Activated CD4-positive, CD25-positive, alpha-beta regulatory T cell (primary cell): Measurements from ENCODE around the gene FBF1.
A peak's percentile ranks its signal among the peaks of the same experiment; 100 is the strongest.
"Not testable (repeated sequence)": the region's sequence is repeated elsewhere in the genome, so short reads cannot be mapped to it uniquely, and the experiment has no call there.

Experiments used
- DNase-seq, 4 experiments: peaks; one replicate each; lab custom pipeline; 2025; lab: John Stamatoyannopoulos, UW

The FBF1 gene

DNA sequence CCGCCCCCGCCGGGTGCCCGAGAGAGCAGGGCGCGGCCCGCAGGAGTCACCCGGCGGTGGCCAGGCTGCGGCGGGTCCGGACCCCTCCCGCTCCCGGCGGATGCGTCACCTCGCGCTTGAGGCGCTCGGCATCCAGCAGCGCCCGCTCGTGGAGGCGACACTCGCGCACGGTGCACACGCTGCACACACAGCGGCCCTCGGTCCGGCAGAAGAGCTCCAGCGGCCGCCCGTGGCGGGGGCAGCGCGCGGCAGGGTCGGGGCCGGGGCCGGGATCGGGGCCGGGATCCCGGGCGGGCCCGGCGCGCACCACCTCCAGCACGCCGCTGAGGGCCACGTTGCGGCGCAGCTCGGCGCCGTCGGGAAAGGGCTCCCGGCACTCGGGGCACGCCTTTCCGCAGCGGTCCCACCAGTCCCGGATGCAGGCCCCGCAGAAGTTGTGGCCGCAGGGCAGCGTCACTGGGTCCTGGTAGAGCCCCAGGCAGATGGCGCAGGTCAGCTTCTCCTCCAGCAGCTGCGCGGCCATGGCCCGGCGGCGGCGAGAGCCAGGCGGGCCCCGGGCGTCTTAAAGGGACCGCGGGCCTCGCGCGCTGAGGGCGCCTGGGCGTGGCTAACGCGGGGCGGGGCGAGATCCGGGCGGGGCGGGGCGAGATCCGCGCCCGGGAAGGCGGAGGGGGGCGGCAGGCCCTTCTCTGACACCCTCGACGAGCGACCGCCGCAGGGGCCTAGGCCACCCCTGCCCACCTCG lies 44.3 kb downstream of the FBF1 start, which contains the start of gene TRIM65:
TSS of gene TRIM65 (minus strand) at position 537 of the 745 bp plus-strand sequence. CDS start at position 523, 14 bp downstream.
- DNase-seq, result peak; percentile 53 to 69 (median 64)

DNA sequence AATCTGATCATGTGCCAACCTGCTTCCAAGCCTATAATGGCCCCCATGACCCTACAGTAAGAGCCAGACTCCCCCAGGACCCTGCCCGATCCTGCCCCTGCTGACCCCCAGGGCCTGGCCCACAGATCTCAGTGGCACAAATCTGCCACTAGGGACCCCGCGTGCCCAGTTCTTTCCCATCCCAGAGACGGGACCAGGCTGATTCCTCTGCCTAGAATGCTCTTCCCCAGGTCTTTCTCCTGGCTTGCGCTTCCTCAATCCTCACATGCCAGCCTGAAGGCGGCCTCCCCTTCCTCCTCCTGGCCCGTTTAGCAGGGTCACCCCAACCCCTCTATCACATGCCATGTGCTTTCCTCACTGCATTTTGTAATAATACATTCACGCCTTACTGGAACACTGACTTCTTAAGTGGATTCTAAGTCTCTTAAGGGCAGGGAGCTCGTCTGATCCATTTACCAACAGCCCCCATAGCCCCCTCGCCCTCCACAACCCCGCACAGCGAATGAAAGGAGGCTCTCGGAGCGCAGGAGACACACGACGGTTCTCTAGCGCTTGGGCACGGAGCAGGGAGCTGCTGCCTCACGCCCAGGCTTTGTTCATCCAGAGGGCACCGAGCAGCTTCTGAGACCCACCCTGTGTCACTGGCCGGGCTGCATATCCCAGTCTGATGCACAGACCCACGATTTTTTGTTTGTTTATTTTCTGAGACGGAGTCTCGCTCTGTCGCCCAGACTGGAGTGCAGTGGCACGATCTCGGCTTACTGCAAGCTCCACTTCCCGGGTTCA lies 45.3 kb downstream of the FBF1 start:
- no peak for DNase-seq

DNA sequence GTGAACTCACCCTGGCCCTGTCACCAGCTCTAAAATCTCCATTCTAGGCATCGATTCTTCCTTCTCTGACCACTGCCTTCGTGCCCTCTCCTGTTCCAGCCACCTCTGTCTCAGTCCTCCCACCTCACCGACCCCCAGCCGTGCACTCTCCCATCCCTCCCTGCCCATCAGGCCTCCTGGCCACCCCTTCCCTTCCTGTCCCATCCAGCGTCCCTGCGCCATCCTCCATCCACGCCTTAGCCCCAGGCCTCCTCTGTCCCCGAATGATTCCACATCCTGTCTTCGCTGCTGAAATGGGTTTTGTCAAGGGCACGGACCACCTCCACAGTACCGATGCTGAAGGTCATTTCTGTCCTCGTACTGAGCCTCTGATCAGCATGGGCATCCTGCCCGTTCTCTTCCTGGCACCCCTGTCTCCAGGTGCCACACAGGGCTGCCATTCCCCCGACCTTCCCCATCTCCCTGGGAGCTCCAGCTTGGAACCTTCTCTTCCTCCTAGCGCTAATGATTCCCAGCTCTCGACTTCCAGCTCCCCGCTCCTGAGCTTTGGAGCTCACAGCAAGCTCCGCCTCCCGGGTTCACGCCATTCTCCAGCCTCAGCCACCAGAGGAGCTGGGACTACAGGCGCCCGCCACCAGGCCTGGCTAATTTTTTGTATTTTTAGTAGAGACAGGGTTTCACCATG lies 46.7 kb downstream of the FBF1 start:
- no peak for DNase-seq

DNA sequence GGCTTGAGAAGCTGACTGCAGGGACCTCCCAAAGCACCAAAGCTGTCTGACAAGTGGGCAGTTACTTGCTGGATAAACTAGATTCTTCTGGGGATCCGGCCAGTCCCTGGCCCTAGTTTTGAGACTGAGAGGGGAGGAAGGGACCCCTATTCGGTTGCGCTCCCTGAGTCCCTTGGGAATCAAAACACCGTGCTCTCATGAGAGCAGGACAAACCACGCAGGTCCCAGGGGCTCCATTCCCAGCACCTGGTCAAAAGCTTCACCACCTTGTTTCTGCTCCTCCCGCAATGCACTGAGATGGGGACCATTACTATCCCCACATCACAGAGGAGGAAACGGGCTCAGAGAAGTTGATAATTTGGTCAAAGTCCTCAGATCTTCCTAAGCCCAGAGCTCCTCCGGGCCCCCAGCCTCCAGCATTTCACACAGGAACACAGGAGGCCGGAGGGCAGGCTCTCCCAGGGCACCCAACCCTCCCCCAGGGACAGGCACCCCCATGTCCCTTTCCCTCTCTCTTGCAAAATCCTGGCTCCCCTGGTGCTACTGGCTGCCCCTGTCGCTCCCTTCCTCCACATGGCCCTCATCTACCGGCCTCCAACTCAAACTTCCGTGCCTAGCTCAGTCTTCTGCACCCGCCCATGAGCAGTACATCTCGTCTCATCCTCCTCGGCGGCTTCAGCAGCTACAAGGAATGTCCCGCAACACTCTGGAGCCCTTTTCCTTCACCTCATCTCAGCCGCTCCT lies 47.4 kb downstream of the FBF1 start:
- DNase-seq, result no peak

DNA sequence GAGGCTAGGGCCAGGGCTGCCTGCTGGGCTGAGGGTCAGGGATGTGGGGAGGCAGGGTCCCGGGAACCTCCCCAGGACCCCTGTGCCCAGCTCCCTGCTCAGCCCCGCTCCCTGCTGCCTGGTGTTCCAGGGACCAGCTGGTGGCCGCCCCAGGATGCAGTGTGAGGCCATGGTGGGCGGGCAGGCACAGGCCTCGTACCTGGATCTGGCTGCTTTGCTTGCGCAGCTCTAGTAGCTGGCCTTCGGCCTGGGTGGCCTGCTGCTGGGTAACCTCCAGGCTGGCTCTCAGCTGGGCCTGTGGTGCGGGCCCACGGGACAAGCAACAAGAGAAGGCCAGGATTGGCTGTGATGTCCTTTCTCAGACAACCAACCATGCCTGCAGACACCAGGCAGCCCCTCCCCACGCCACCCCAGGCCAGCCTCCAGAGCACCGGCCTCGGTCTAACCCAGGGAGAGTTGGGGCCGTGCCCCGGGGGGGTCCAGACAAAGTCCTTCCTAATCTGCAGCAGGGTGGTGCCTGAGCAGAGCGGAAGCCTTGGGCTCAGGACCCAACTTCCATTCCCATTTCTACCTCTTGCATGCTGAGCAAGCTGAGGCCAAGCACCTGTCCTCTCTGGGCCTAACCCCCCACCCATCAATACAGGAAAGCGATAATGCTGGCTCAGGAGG lies 48.2 kb downstream of the FBF1 start:
- DNase-seq, result no peak

DNA sequence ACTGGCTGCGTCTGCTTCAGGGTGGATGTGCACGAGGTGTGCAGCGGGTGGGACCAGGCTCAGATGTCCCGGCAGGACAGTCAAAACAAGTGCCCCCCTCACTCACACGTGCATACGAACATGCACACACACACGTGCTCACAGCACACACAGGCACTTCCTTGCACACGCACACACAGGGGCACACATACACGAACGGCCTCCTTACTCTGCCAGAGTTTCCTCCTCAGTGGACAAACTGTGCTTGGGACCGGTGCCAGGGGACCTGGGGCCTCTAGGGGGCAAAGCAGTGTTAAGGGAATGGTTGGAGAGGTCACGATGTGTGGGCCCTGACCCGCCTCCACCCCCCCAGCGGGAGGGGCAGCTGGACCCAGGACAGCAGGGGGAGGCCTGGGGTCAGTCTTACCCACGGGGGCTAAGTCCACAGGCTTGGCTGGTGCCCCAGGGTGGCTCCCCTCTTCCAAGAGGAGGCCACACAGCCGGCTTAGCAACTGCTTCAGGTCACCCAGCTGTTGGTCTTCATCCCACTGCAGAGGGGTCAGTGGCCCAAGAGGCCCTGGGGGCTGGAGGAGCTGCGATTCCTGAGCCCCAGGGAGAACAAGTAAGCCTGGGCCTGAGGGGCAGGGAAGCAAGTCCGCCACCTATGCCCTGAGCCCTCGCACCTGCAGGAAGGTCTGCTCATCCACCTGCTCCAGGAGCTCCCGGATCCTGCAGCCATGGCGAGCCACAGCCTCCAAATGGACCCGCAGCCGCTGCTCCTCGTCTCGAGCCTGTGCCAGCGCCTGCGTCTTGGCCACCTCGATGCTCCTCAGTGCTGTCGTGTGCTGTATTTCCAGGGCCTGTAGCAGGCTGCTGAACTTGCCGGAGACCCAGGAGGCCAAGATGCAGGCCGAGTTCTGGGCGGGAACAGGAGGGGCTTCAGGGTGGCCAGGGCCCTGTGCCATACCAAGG lies 49.0 kb downstream of the FBF1 start:
- no peak for DNase-seq

DNA sequence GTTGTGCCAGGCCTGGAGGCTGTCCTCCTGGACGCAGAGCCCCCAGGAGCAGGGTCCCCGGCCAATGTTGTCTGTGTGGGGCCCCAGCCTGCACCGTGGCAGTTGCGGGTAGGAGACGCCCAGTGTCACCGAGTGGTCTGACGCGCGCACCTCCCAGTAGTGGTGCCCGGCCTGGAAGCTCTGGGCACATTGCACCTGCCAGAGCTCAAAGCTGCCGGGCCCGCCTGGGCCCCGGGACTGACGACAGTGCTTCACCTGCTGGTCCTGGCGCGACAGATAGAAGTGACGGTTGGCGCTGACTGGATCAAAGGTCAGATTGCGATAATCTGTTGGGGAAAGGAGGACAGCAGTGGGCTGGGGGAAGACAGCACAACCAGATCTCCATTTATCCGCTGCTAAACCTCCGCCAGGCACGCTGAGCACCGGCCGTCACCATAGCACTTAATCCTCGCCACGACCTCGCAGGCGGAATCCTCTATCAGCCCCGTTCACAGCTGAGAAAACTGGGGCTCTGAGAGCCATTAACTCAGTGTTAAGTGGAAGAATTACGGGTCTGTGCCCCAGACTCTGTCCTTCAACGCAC lies 49.7 kb downstream of the FBF1 start:
- DNase-seq, result no peak

DNA sequence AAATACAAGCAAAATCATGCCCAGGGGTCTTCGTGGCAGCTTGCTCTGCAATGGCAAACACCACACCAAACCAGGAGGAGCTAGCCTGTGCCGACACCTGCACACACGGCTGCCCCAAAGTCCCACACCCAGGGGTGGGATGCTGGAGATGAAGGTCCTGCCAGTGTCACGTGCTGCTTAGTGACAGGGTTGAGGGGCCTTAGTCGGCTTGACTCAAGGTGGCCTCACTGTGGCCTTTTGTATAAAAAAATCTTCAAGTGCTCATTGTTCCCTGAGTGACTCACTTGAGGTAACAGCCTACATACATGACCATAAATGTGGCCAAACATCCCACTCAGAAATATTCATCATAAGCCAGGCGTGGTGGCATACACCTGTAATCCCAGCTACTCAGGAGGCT lies 51.4 kb downstream of the FBF1 start:
- no peak for DNase-seq

DNA sequence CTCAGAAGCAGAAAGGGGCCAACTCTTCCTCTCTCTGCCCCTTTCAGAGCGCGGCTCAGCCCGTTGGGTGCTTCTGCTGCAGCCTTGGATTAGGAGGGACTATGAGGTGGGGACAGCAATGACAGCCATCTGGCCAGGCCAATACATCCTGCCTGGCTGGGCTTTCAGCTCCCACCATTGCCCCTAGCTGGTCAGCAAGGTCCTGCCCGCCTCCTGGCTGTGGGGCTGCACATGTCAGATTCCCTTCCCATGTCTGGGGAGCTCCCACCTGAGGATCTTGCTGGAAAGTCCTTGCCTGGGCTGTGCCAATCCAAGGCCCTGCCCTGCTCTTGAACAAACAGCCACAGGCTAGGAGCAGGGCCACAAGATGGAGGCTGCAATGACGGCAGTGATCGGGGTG lies 52.4 kb downstream of the FBF1 start:
- no peak for DNase-seq

DNA sequence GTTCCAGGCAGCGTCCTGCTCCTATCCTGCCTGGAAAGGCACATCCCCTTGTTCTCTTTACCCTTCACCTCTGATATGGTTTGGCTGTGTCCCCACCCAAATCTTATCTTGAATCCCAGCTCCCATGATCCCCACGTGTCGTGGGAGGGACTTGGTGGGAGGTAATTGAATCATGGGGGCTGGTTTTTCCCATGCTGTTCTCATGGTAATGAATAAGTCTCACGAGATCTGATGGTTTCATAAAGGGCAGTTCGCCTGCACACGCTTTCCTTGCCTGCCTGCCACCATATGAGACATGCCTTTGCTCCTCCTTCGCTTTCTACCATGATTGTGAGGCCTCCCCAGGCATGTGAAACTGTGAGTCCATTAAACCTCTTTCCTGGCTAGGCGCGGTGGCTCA lies 55.0 kb downstream of the FBF1 start:
- not testable (repeated sequence) for DNase-seq

DNA sequence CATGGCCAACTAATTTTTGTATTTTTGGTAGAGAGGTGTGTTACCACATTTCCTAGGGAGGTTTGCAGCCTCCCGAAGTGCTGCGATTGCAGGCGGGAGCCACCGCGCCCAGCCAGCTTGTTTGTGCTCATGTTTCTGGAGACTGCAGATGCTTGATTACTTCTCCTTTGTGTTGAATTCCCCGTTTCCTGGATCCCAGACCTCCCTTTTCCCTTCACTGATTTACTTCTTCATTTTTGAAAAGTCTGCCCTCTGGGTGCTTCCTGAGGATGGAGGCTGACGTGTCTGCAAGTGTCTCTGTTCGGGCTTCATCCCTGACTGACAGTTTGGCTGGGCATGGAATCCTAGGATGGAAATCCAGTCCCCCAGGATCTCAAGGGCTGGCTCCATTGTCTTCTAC lies 55.4 kb downstream of the FBF1 start:
- DNase-seq, result no peak

DNA sequence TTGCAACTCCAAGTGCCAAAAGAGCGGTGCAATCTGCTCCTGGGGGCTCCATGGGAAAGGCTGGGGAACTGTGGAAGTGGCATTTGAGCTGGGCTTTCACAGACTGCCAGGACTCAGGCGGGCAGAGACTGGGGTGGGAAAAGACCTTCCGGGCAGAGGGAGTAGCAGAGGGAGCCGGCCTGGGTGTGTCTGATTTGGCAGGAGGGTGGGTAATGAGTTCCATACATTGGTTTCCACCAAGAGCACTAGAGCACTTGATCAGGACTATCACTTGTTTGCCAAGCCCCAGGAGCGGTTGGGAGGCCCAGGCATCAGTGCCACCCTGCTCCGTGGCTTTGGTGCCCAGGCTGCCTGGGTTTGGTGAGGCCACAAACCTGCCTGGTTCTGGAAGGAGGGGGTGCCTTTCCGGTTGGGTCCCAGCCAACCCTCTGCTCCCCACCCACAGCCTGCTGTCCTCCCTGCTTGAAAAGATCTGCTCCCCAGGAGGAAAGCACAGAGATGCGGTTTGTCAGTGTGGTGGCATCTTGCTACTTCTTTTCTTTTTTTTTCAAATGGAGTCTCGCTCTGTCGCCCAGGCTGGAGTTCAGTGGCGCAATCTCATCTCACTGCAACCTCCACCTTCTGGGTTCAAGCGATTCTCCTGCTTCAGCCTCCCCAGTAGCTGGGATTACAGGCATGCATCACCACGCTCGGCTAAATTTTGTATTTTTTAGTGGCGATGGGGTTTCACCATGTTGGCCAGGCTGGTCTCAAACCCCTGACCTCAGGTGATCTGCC lies 59.0 kb downstream of the FBF1 start:
- DNase-seq, result no peak

DNA sequence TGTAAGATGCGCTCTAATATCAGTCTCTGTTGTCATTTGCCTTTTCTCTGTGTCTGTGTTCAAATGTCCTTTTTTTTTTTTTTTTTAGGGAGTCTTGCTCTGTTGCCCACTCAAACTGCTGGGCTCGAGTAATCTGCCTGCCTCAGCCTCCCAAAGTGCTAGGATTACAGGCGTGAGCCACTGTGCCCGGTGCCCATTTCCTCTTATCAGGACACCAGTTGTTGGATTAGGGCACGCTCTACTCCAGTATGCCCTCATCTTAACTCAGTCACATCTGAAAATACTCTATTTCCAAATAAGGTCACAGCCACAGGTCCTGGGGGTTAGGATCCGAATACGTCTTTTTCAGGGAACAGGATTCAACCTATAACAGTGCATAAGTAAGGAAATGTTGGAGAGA lies 60.6 kb downstream of the FBF1 start:
- no peak for DNase-seq

DNA sequence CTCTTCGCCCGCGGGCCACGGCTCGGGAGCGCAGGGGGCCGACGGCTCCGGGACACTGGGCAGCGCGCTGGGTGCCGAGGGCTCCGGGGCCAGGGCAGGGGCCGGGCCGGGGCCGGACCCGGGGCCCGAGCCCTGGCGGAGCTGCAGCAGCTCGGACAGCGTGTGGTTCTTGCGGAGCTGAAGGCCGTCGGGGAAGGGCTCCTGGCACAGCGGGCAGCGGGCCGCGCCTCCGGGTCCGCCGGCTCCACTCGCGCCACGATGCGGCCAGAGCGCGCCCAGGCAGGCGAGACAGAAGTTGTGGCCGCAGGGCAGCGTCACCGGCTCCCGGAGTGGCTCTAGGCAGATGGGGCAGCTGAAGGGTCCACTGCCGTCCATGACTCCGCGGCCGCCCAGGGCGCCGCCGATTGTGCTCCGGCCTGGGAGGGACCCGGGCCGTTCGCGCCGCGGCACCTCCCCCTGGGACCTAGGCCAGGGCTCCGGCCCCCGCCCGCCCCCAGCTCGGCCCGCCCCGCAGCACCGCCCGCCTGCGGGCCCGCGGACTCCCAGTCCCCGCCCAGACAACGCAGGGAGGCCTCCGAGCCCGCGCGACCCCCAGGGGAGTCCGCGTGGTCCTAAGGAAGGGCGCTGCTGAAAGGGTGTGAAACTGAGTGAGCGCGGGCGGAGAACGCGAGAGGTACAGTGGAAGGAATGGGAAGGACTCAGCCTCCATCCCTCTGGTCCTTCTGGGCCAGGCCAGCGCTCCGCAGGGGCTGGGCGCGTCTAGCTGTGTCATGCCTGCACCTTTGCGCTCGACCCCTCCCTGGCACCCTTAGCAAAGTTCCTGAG lies 62.5 kb downstream of the FBF1 start, which contains the start of gene TRIM47:
TSS of gene TRIM47 (minus strand) at position 408 of the 825 bp plus-strand sequence. CDS start at position 375, 33 bp downstream.
- DNase-seq, result no peak

DNA sequence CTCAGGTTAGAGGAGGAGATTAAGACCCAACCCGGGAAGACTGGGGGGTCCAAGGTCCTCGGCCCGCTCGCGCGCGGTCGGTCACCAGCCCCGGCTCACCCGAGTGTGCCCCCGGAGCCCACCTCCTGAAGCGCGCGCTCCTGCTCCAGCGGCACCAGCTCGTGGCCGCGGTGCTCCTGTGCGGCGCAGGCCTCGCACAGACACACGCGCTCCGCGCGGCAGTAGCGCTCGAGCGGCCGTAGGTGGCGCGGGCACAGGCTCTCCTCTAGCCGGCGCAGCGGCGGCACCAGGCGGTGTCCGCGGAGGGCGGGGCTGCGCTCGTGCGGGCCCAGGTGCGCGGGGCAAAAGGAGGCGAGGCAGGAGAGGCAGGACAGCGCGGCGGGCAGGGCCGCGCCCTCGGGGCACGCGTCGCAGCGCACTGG lies 63.1 kb downstream of the FBF1 start:
- peak; percentile 48 to 67 (median 54) for DNase-seq

DNA sequence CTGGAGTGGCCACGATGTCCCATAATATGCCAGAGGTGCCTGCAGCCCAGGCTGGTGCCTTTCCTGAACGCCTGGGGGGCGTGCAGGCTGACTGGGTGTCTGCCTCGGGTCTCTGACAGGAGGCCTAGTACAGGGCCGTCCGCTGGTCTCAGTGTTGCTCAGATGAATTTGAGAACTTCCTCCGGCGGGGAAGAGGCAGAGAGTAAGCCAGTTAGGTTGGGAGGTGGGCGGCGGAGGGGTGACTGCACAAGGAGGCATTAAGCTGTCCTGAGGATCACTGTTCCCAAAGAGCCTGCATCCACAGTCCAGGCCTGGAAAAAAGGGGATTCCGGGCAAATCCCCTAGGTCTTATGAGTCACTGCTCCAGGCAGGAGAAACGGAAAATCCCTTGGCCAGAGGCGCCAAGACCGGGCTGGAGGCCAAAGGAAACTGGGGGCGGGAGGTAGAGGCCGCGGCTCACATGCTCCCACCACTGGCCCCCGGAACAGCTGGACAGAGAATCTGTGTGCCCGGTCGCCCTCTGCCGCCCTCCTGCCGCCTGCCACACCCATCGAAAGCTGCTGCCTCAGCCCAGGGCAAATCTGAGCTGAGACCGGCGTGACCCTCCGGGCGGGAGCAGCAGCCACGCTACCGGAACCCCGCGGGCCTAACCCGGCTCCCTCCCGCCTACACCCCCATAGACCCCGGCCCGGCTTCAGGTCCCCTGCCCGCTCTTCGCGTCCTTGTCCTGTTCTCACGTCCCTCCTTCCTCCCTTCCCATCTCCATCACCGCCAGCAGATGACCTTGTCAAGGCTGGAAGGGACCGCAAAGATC lies 63.7 kb downstream of the FBF1 start:
- no peak for DNase-seq
